ENCODE measurements around the gene TRIM45. TPM values are rescaled to one million over a fixed set of nuclear protein-coding genes. Genes with fewer than 3 reads are reported as not detected.

The TRIM45 gene
- total RNA-seq (ENCODE audit: low replicate concordance), result 15.7 and 19.0 TPM in 2 replicates

- no peaks in the 10 kb centered on the region for H3K9me3 ChIP-seq (ENCODE audit: low read depth)
- peak within 1 kb of the TSS; percentile 25 for H3K27ac ChIP-seq
- H3K4me2 ChIP-seq, result peak within 1 kb of the TSS; percentile 85
- H4K20me1 ChIP-seq (ENCODE audit: low read depth), result no peaks in the 10 kb centered on the region
- H3K4me3 ChIP-seq, result peak within 1 kb of the TSS; percentile 56
- no peaks in the 10 kb centered on the region for H3K9me3 Mint-ChIP-seq
- H3K27me3 ChIP-seq, result no peaks in the 10 kb centered on the region
- no peaks in the 10 kb centered on the region for H3F3A ChIP-seq (ENCODE audit: low read depth)
- H3K79me2 ChIP-seq (ENCODE audit: low read depth), result peaks cover 16% of the 10 kb centered on the region
- peak within 1 kb of the TSS; percentile 93 for H3K27ac Mint-ChIP-seq
- peaks cover 15% of the 10 kb centered on the region for H3K4me1 ChIP-seq
- peak within 1 kb of the TSS; percentile 91 for H3K4me3 Mint-ChIP-seq
- peak; percentile 98 for DNase-seq (ENCODE audit: low spot score)
- H2AFZ ChIP-seq (replicated peaks), result peak within 1 kb of the TSS; percentile 83
- TF ChIP-seq CTCF (IDR thresholded peaks at IDR 0.05), result peak; percentile 75
- no peak for TF ChIP-seq EZH2phosphoT487 (IDR thresholded peaks at IDR 0.05)
- no peak for TF ChIP-seq EZH2 (IDR thresholded peaks at IDR 0.05)
- no peaks in the 10 kb centered on the region for H3K36me3 ChIP-seq
- H3K4me1 Mint-ChIP-seq, result peaks cover 24% of the 10 kb centered on the region
- H3K27me3 Mint-ChIP-seq (ENCODE audit: insufficient read depth, low read depth), result no peaks in the 10 kb centered on the region
- H3K36me3 Mint-ChIP-seq, result peaks cover 18% of the 10 kb centered on the region
- peak within 1 kb of the TSS; percentile 30 for H3K9ac ChIP-seq
These were observed at the start of gene TRIM45 for GRCh38 chr1:117121589-117122329. Gene TRIM45 (minus strand): TSS chr1:117121749. CDS start chr1:117121201, 548 bp downstream.

GRCh38 chr1:117169871-117170596 is 48.5 kb upstream of the TRIM45 start:
- H3K27ac ChIP-seq, result peak overlapping the region; percentile 27
- peaks cover 44% of the 10 kb centered on the region for H3K4me1 Mint-ChIP-seq

GRCh38 chr1:117167402-117167801 is 45.9 kb upstream of the TRIM45 start:
- H3K4me3 ChIP-seq, result no peak overlapping the region
- Mint-ChIP-seq H3K36me3 (peaks cover 2% of the 10 kb centered on the region), H3K4me3 (no peak overlapping the region), H3K27ac (no peak overlapping the region), H3K4me1 (peaks cover 29% of the 10 kb centered on the region), H3K9me3 (peaks cover 8% of the 10 kb centered on the region), H3K27me3 (ENCODE audit: insufficient read depth, low read depth) (peaks cover 2% of the 10 kb centered on the region)
- H3F3A ChIP-seq (ENCODE audit: low read depth), result peaks cover 33% of the 10 kb centered on the region
- TF ChIP-seq EZH2 (IDR thresholded peaks at IDR 0.05) (no peak), CTCF (IDR thresholded peaks at IDR 0.05) (no peak), EZH2phosphoT487 (IDR thresholded peaks at IDR 0.05) (no peak)
- DNase-seq (ENCODE audit: low spot score), result no peak
- H3K4me1 ChIP-seq, result peaks cover 28% of the 10 kb centered on the region
- H3K4me2 ChIP-seq, result no peak overlapping the region
- no peaks in the 10 kb centered on the region for H3K79me2 ChIP-seq (ENCODE audit: low read depth)
- H3K27me3 ChIP-seq, result no peaks in the 10 kb centered on the region
- H2AFZ ChIP-seq (replicated peaks), result no peak overlapping the region
- H3K36me3 ChIP-seq, result no peaks in the 10 kb centered on the region
- H3K9ac ChIP-seq, result no peak overlapping the region
- H3K9me3 ChIP-seq (ENCODE audit: low read depth), result no peaks in the 10 kb centered on the region
- no peaks in the 10 kb centered on the region for H4K20me1 ChIP-seq (ENCODE audit: low read depth)
- no peak overlapping the region for H3K27ac ChIP-seq

More at GRCh38 chr1:117169871-117170596, 48.5 kb upstream of the TRIM45 start:
- Mint-ChIP-seq H3K36me3 (peaks cover 2% of the 10 kb centered on the region), H3K9me3 (peaks cover 20% of the 10 kb centered on the region), H3K27ac (peak overlapping the region; percentile 88), H3K27me3 (ENCODE audit: insufficient read depth, low read depth) (no peaks in the 10 kb centered on the region), H3K4me3 (no peak overlapping the region)
- Histone ChIP-seq H2AFZ (replicated peaks) (no peak overlapping the region), H3K9ac (no peak overlapping the region), H3K27me3 (no peaks in the 10 kb centered on the region), H3K4me3 (no peak overlapping the region), H3K36me3 (no peaks in the 10 kb centered on the region), H3K9me3 (ENCODE audit: low read depth) (no peaks in the 10 kb centered on the region), H3K79me2 (ENCODE audit: low read depth) (no peaks in the 10 kb centered on the region), H3K4me2 (peak overlapping the region; percentile 51), H3F3A (ENCODE audit: low read depth) (peaks cover 43% of the 10 kb centered on the region), H3K4me1 (peaks cover 28% of the 10 kb centered on the region), H4K20me1 (ENCODE audit: low read depth) (no peaks in the 10 kb centered on the region)
- DNase-seq (ENCODE audit: low spot score), result no peak
- no peak for TF ChIP-seq CTCF (IDR thresholded peaks at IDR 0.05)
- TF ChIP-seq EZH2phosphoT487 (IDR thresholded peaks at IDR 0.05), result no peak
- TF ChIP-seq EZH2 (IDR thresholded peaks at IDR 0.05), result no peak

All from neural progenitor cell (in vitro differentiated cells).